C4-2B (cell line): ENCODE results near the gene PRKG1.

Experiments used
- CTCF ChIP-seq: fragments of 450-650 bp; conservative IDR thresholded peaks from 2 replicates; pipeline ENCODE4 v1.5.1; 2017; ENCODE audit warnings: mild to moderate bottlenecking
- ZFX ChIP-seq: fragments of 450-650 bp; IDR thresholded peaks from 2 replicates; pipeline ENCODE4 v1.6.1; 2017

GRCh38 chr10:51510231-51510630 is 435.9 kb downstream of the PRKG1 start:
- no peak for TF ChIP-seq CTCF
- no peak for TF ChIP-seq ZFX
